Mesothelial cell of epicardium (in vitro differentiated cells): ENCODE measurements around the gene RRP1. TPM values are rescaled to one million over a fixed set of nuclear protein-coding genes. Genes with fewer than 3 reads are reported as not detected.

Experiments used
- DNase-seq, 2 experiments: peaks; one replicate each; pipeline ENCODE4 v3.0.0; 2021; ENCODE audit warnings: low spot score in 2 of 2; ENCODE audit not compliant: unreplicated experiment in 2 of 2
- H3K27ac Mint-ChIP-seq: 2 replicates; pipeline ENCODE4 v1.8.0; 2021; ENCODE audit warnings: mixed read lengths
- H3K27me3 Mint-ChIP-seq: 2 replicates; pipeline ENCODE4 v1.8.0; 2021; ENCODE audit warnings: low read depth, mixed read lengths
- H3K36me3 Mint-ChIP-seq: 2 replicates; pipeline ENCODE4 v1.8.0; 2021; ENCODE audit warnings: mixed read lengths
- H3K4me1 Mint-ChIP-seq: 2 replicates; pipeline ENCODE4 v1.8.0; 2021; ENCODE audit warnings: mixed read lengths
- H3K4me3 Mint-ChIP-seq: 2 replicates; pipeline ENCODE4 v1.8.0; 2021; ENCODE audit warnings: mild to moderate bottlenecking, moderate library complexity, mixed read lengths
- H3K9me3 Mint-ChIP-seq: 2 replicates; pipeline ENCODE4 v1.8.0; 2021; ENCODE audit warnings: mixed read lengths
- total RNA-seq: library from RNA; stranded (reverse); gene quantifications from 3 replicates; pipeline ENCODE4 v1.2.1, GENCODE V29; 2021
- TF ChIP-seq, protein P1 (sequence below): fragments of 200-600 bp; sonication (generic); IDR thresholded peaks from one replicate; pipeline ENCODE4 v1.5.0; 2021; ENCODE audit warnings: antibody characterized with exemption; ENCODE audit not compliant: unreplicated experiment

Gene RRP1
- total RNA-seq, 1 donor from 2014 or later, result 44.5 TPM

DNA sequence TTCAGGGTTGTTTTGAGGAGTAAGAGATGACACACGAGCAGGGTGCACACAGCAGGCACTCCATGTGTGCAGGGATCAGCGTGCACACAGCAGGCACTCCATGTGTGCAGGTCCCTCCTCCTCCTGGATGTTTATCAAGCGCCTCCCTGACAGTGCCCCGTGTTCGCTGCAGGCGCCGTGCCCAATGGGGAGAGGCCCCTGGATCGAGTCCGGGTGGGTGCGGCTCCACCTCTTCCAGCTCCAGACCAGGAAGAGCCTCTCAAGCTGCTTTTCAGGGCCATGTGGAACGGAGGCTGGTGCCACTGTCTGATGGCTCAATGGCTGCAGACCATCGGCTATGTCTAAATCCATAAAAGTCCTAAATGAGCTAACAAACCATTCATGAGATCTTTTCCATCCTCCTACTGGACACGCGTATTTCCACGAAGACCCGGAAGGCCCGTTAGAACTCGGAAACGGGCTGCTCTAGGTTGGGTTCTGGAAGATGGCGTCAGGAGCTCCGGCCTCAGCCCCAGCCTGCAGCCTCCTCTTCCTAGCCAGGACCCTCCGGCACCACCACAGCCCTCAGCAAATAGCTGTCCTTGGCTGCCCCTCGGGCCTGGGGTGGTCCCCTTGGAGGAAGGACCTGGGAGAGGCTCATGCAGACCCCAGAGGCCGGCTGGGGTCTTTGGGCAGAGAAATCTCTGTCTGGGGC, 36.0 kb downstream of the RRP1 start:
- peaks cover 8% of the 10 kb centered on the region for H3K27me3 Mint-ChIP-seq
- H3K4me1 Mint-ChIP-seq, result no peaks in the 10 kb centered on the region
- no peak for DNase-seq
- H3K36me3 Mint-ChIP-seq, result no peaks in the 10 kb centered on the region
- TF ChIP-seq, protein P1, sequence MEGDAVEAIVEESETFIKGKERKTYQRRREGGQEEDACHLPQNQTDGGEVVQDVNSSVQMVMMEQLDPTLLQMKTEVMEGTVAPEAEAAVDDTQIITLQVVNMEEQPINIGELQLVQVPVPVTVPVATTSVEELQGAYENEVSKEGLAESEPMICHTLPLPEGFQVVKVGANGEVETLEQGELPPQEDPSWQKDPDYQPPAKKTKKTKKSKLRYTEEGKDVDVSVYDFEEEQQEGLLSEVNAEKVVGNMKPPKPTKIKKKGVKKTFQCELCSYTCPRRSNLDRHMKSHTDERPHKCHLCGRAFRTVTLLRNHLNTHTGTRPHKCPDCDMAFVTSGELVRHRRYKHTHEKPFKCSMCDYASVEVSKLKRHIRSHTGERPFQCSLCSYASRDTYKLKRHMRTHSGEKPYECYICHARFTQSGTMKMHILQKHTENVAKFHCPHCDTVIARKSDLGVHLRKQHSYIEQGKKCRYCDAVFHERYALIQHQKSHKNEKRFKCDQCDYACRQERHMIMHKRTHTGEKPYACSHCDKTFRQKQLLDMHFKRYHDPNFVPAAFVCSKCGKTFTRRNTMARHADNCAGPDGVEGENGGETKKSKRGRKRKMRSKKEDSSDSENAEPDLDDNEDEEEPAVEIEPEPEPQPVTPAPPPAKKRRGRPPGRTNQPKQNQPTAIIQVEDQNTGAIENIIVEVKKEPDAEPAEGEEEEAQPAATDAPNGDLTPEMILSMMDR, result no peak
- no peak overlapping the region for H3K4me3 Mint-ChIP-seq
- no peak overlapping the region for H3K27ac Mint-ChIP-seq
- H3K9me3 Mint-ChIP-seq, result no peaks in the 10 kb centered on the region

DNA sequence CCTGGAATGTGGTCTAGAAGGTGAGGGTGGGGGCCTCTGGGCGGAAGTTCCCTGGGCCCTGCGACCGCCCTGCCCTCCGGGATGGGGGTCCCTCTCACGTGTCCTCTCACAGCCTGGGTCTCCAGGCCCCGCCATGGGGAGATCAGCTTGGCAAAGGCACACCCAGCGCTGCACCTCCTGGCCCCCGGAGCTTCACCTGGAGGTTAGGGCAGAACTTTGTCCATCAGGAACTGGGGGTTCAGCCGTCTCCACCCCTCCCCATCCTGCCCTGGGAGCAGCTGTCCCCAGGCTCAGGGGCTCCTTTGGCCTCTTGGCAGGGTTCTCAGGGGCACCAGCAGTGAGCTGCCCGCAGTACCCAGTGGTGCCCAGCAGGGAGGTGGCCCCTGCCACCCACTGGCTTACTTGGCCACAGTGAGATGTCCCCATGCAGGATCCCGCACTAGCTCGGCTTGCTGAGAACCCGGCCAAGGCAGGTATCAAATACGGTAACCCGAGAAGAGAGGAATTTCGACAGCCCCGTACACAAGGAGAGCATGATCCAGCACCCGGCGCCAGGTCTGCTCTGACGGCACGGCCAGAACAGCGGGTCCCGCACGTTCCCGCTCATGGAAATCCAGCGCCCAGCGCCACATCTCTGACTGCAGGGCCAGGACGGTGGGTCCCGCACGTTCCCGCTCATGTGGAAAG, 36.7 kb downstream of the RRP1 start:
- Mint-ChIP-seq H3K4me3 (no peak overlapping the region), H3K4me1 (no peaks in the 10 kb centered on the region), H3K27me3 (peaks cover 8% of the 10 kb centered on the region), H3K27ac (no peak overlapping the region), H3K36me3 (no peaks in the 10 kb centered on the region), H3K9me3 (no peaks in the 10 kb centered on the region)
- TF ChIP-seq, protein P1, result no peak
- no peak for DNase-seq

DNA sequence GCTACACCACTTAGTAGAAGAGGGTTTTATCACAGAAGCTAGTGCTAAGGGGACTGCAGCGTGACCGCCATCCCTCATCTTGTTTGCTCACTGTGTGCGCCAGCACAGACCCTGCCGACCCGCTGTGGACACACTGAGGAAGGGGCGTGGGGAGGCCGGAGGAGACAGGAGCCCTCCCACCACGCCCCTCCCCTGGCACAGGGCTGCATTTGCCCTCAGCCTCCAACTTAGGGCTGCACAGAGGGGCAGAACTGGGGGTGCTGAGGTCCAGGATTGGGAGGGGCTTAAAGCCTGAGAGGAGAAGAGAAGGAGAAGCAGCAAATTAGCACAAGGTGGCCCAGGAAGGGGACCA, 37.2 kb downstream of the RRP1 start:
- no peaks in the 10 kb centered on the region for H3K4me1 Mint-ChIP-seq
- no peak overlapping the region for H3K27ac Mint-ChIP-seq
- TF ChIP-seq, protein P1, result no peak
- no peaks in the 10 kb centered on the region for H3K9me3 Mint-ChIP-seq
- no peak overlapping the region for H3K4me3 Mint-ChIP-seq
- H3K36me3 Mint-ChIP-seq, result no peaks in the 10 kb centered on the region
- DNase-seq, result no peak
- H3K27me3 Mint-ChIP-seq, result peaks cover 8% of the 10 kb centered on the region

DNA sequence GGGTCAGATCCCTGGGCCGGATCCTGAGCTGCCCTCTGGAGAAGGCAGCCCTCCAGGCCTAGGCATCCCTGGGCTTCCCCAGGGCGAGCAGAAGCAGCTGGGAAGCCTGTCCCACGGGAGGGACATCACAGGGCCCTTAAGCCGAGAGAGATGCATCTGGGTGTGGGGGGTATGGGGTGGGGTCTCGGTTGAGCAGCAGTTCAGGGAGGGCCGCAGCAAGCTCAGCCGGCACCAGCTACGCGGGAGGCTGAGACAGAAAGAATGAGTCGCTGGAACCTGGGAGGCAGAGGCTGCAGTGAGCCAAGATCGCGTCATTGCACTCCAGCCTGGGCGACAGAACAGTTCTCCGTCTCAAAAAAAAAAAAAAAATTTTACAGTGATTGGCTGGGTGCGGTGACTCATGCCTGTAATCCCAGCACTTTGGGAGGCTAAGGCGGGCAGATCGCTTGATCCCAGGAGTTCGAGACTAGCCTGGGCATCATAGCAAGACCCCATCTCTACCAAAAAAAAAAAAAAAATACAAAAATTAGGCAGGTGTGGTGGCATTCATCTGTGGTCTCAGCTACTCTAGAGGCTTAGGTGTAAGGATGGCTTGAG, 37.7 kb downstream of the RRP1 start:
- no peaks in the 10 kb centered on the region for H3K9me3 Mint-ChIP-seq
- TF ChIP-seq, protein P1, result no peak
- DNase-seq, result no peak

DNA sequence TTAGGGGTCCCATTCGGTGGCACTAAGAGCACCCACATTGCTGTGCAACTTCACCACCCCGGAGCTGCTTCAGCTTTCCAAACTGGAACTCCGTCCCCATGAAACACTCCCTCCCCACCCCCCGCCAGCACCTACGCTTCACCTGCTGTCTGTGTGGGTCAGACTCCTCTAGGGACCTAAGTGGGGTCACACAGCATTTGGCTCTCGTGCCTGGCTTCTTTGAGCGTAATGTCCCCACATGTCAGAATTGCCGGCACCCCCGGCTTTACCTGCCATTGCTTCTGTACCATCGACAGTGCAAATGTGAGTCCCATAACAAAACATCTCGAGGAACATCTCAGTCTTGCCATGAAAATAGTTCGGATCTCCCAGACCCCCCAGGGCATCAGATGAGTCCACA, 39.8 kb downstream of the RRP1 start:
- Mint-ChIP-seq H3K4me1 (no peaks in the 10 kb centered on the region), H3K4me3 (no peak overlapping the region), H3K27ac (no peak overlapping the region), H3K9me3 (peaks cover 3% of the 10 kb centered on the region), H3K36me3 (no peaks in the 10 kb centered on the region), H3K27me3 (peaks cover 8% of the 10 kb centered on the region)
- no peak for DNase-seq
- TF ChIP-seq, protein P1, result no peak

More for the DNA sequence above, 37.7 kb downstream of the RRP1 start:
- Mint-ChIP-seq H3K4me1 (no peaks in the 10 kb centered on the region), H3K27ac (no peak overlapping the region), H3K4me3 (no peak overlapping the region), H3K27me3 (peaks cover 8% of the 10 kb centered on the region), H3K36me3 (no peaks in the 10 kb centered on the region)
